ENCODE measurements around the gene LCN10.
"Not testable (repeated sequence)": the region's sequence is repeated elsewhere in the genome, so short reads cannot be mapped to it uniquely, and the experiment has no call there.

- not testable (repeated sequence) for TF ChIP-seq SP1 (IDR thresholded peaks at IDR 0.05); HDGF (IDR thresholded peaks at IDR 0.05; ENCODE audit: borderline replicate concordance); BHLHE40 (IDR thresholded peaks at IDR 0.05; ENCODE audit: borderline replicate concordance); FOXM1 (IDR thresholded peaks at IDR 0.05; ENCODE audit: borderline replicate concordance); TARDBP (IDR thresholded peaks at IDR 0.05); FOXK2 (IDR thresholded peaks at IDR 0.05); NFRKB (IDR thresholded peaks at IDR 0.05); ARNT (IDR thresholded peaks at IDR 0.05); CTBP1 (IDR thresholded peaks at IDR 0.05; ENCODE audit: borderline replicate concordance); FOXA1 (IDR thresholded peaks at IDR 0.05); ELF4 (IDR thresholded peaks at IDR 0.05); ZNF384 (IDR thresholded peaks at IDR 0.05)
- TF ChIP-seq, protein P1, sequence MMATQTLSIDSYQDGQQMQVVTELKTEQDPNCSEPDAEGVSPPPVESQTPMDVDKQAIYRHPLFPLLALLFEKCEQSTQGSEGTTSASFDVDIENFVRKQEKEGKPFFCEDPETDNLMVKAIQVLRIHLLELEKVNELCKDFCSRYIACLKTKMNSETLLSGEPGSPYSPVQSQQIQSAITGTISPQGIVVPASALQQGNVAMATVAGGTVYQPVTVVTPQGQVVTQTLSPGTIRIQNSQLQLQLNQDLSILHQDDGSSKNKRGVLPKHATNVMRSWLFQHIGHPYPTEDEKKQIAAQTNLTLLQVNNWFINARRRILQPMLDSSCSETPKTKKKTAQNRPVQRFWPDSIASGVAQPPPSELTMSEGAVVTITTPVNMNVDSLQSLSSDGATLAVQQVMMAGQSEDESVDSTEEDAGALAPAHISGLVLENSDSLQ (IDR thresholded peaks at IDR 0.05), result not testable (repeated sequence)
Measured at GRCh38 chr9:136760834-136761544, 18.2 kb upstream of the LCN10 start.

Measured in HEK293T (cell line).